ENCODE measurements around the gene LARGE1.

Gene LARGE1

GRCh38 chr22:33605666-33606065 is 314.6 kb downstream of the LARGE1 start:
- no peak for DNase-seq (ENCODE audit: low read depth in 1 of 2, low spot score in 1 of 2)
- no peaks in the 10 kb centered on the region for H3K27me3 ChIP-seq (ENCODE audit: insufficient read depth, poor library complexity, severe bottlenecking)
- H3K4me3 ChIP-seq (replicated peaks; ENCODE audit: insufficient read depth, low read length), result no peak overlapping the region
- no peak overlapping the region for H3K27ac ChIP-seq (replicated peaks)
- no peak for TF ChIP-seq SPI1 (IDR thresholded peaks at IDR 0.05; ENCODE audit: borderline replicate concordance, low read depth)
- TF ChIP-seq, protein P1, sequence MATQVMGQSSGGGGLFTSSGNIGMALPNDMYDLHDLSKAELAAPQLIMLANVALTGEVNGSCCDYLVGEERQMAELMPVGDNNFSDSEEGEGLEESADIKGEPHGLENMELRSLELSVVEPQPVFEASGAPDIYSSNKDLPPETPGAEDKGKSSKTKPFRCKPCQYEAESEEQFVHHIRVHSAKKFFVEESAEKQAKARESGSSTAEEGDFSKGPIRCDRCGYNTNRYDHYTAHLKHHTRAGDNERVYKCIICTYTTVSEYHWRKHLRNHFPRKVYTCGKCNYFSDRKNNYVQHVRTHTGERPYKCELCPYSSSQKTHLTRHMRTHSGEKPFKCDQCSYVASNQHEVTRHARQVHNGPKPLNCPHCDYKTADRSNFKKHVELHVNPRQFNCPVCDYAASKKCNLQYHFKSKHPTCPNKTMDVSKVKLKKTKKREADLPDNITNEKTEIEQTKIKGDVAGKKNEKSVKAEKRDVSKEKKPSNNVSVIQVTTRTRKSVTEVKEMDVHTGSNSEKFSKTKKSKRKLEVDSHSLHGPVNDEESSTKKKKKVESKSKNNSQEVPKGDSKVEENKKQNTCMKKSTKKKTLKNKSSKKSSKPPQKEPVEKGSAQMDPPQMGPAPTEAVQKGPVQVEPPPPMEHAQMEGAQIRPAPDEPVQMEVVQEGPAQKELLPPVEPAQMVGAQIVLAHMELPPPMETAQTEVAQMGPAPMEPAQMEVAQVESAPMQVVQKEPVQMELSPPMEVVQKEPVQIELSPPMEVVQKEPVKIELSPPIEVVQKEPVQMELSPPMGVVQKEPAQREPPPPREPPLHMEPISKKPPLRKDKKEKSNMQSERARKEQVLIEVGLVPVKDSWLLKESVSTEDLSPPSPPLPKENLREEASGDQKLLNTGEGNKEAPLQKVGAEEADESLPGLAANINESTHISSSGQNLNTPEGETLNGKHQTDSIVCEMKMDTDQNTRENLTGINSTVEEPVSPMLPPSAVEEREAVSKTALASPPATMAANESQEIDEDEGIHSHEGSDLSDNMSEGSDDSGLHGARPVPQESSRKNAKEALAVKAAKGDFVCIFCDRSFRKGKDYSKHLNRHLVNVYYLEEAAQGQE (IDR thresholded peaks at IDR 0.05; ENCODE audit: insufficient replicate concordance, low read depth), result no peak
- TF ChIP-seq, protein P2, sequence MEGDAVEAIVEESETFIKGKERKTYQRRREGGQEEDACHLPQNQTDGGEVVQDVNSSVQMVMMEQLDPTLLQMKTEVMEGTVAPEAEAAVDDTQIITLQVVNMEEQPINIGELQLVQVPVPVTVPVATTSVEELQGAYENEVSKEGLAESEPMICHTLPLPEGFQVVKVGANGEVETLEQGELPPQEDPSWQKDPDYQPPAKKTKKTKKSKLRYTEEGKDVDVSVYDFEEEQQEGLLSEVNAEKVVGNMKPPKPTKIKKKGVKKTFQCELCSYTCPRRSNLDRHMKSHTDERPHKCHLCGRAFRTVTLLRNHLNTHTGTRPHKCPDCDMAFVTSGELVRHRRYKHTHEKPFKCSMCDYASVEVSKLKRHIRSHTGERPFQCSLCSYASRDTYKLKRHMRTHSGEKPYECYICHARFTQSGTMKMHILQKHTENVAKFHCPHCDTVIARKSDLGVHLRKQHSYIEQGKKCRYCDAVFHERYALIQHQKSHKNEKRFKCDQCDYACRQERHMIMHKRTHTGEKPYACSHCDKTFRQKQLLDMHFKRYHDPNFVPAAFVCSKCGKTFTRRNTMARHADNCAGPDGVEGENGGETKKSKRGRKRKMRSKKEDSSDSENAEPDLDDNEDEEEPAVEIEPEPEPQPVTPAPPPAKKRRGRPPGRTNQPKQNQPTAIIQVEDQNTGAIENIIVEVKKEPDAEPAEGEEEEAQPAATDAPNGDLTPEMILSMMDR (IDR thresholded peaks at IDR 0.05; ENCODE audit: insufficient read depth, low read length), result no peak
- no peak for TF ChIP-seq GABPA (IDR thresholded peaks at IDR 0.05; ENCODE audit: low read depth)
- TF ChIP-seq POLR2AphosphoS5 (IDR thresholded peaks at IDR 0.05; ENCODE audit: low read depth), result no peak

DNA sequence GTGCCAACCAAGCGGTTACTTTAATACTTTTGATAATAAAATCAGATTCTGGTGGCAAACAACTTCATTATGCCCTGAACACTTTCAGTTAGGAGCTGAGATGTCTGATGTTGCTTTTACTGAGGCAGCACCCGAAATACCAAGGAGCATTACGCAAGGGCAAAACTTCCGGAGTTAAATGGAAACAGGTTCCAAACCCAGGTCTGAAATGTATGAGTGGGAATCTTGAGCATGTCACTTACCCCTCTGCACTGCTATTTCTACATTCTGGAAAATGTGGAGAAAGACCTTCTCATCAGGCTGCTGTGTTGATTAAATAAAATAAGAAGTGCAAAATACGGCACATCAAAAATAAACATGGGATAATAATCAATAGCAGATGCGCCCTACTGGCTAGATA is 315.1 kb downstream of the LARGE1 start:
- Histone ChIP-seq H3K4me3 (replicated peaks; ENCODE audit: insufficient read depth, low read length) (no peak overlapping the region), H3K27me3 (ENCODE audit: insufficient read depth, poor library complexity, severe bottlenecking) (no peaks in the 10 kb centered on the region), H3K27ac (replicated peaks) (no peak overlapping the region)
- TF ChIP-seq, protein P1 (IDR thresholded peaks at IDR 0.05; ENCODE audit: insufficient replicate concordance, low read depth), result no peak
- no peak for TF ChIP-seq POLR2AphosphoS5 (IDR thresholded peaks at IDR 0.05; ENCODE audit: low read depth)
- TF ChIP-seq, protein P2 (IDR thresholded peaks at IDR 0.05; ENCODE audit: insufficient read depth, low read length), result no peak
- TF ChIP-seq SPI1 (IDR thresholded peaks at IDR 0.05; ENCODE audit: borderline replicate concordance, low read depth), result no peak
- no peak for TF ChIP-seq GABPA (IDR thresholded peaks at IDR 0.05; ENCODE audit: low read depth)
- DNase-seq (ENCODE audit: low read depth in 1 of 2, low spot score in 1 of 2), result no peak

DNA sequence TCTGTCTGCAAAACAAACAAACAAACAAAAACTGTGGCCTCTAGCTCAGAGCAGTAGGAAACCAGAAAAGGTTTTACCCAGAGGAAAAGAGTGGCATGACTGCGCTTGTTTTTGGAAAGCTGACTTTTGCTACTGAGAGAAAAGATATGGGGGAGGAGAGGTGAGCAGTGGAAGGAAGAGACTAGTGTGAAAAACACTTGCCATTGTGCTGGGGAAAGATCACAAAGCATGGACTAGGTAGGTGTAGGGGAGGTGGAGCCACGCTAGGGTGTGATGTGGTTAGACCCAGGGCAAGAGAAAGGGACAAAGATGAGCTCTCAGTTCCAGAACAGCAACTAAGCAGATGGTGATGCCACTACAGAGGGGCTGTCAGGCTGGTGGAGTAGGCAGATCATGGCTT is 319.2 kb downstream of the LARGE1 start:
- Histone ChIP-seq H3K27ac (replicated peaks) (no peak overlapping the region), H3K27me3 (ENCODE audit: insufficient read depth, poor library complexity, severe bottlenecking) (no peaks in the 10 kb centered on the region)
- no peak for DNase-seq (ENCODE audit: low read depth in 1 of 2, low spot score in 1 of 2)

More for the DNA sequence above, 319.2 kb downstream of the LARGE1 start:
- TF ChIP-seq SPI1 (IDR thresholded peaks at IDR 0.05; ENCODE audit: borderline replicate concordance, low read depth), result no peak
- TF ChIP-seq GABPA (IDR thresholded peaks at IDR 0.05; ENCODE audit: low read depth), result no peak
- no peak for TF ChIP-seq POLR2AphosphoS5 (IDR thresholded peaks at IDR 0.05; ENCODE audit: low read depth)
- TF ChIP-seq, protein P2 (IDR thresholded peaks at IDR 0.05; ENCODE audit: insufficient read depth, low read length), result no peak
- TF ChIP-seq, protein P1 (IDR thresholded peaks at IDR 0.05; ENCODE audit: insufficient replicate concordance, low read depth), result no peak
- H3K4me3 ChIP-seq (replicated peaks; ENCODE audit: insufficient read depth, low read length), result no peak overlapping the region
